IPS-11a (cell line): Measurements from ENCODE around the gene ITSN1.

Experiments
- H3K4me3 ChIP-seq: one replicate; pipeline ENCODE4 v1.5.1; 2013; ENCODE audit warnings: low read depth, low read length, control low read depth

Gene ITSN1

DNA sequence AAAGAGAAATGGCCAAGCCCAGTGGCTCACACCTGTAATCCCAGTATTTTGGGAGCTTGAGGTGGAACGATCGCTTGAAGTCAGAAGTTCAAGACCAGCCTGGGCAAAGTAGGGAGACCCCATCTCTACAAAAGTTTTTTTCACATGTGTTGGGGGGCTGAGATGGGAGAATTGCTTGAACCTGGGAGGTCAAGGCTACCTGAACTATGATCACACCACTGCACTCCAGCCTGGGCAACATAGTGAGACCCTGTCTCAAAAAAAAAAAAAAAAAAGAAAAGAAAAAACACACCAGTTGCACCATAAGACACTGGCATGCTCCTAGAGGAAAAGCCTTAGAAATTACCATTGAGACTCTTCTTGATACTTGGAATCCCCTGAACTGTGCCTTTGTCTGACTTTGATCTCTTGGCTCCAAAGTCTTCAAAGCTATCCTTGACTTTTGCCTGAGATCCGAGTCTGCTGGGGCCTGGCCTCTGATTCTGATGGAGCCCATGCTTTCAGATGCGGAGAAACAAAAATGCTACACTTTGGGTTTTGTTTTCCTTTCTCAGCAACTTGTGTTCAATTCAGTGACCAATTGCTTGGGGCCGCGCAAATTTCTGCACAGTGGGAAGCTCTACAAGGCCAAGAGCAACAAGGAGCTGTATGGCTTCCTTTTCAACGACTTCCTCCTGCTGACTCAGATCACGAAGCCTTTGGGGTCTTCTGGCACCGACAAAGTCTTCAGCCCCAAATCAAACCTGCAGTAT lies 239.6 kb downstream of the ITSN1 start:
- H3K4me3 ChIP-seq: no peak overlapping the region

DNA sequence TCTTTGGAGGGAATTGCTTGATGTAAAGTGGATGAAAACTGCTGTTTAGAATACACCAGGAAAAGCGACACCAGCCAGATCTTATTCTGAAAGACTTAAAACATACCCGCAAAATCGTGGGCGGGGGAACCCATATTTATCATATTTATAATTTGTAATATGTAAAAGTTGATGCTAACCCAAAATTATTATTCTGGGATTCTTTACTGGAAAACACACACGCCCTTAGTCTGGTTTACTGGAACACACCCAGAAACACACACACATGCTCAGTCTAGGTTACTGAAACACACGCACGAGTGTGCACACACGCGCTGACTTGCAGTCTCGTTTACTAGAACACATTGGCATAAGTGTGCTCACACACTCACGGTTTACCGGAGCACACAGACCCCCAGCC lies 240.8 kb downstream of the ITSN1 start:
- H3K4me3 ChIP-seq: no peak overlapping the region

DNA sequence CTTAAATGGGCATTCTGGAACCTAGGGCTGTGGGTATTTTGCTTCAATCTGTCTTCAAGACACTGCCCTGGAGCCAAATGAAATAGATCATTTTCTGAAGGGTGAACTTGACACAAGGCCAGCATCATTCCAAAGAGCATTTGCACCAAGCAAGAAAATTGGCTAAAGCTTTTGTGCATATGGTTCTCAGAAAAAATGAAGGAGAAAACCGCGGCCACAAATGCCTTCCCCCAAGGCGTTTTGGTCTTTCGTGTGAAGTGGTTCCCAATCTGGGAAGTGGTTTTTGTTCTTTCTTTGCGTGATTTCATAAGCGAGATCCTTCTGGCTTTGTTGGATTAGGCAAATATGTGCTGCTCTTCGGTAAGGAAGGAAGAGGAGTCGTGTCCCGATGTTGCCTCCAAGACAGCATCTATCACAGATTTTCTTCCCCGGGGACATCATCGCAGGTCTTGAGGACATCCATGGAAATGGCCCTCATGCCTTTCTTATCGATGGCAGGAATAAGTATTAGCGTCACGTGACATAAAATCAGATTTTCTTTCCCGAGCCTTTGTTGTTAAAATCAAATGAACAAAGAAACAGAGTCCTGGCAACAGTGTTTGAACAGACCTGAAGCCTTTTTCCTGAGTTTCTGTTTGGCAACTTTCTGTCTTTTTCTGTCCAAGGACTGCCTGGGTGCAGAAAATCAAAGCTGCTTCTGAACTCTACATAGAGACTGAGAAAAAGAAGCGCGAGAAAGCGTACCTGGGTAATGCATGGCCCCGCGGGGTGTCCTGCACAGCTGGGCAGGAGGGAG lies 242.3 kb downstream of the ITSN1 start:
- H3K4me3 ChIP-seq: no peak overlapping the region

DNA sequence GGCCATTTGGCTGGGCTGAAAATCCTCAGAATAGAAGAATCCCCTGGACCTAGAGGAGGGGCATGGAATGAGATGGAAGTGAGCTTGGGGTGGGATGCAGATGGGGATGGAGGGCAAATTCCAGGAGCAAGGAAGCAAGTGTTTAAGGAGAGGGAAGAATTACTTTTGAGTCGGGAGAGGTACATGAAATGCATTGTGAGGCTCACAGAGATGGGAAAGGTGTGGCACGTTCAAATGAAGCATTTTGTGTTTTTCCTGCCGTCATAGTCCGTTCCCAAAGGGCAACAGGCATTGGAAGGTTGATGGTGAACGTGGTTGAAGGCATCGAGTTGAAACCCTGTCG lies 242.8 kb downstream of the ITSN1 start:
- H3K4me3 ChIP-seq: no peak overlapping the region

DNA sequence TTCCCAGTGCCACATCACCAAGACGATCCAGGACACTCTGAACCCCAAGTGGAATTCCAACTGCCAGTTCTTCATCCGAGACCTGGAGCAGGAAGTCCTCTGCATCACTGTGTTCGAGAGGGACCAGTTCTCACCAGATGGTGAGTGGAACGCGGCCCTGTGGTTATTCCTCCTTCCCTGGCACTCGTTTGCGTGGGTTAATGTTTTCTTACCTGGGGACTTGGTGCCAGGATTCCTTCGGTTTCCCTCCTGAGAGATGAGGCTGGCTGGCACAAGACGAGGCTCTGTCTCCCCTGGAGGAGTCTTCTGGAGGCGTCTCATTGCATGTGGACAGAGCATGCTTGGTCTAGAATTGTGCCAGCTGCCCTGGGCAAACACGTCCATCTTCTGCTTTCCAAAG lies 244.0 kb downstream of the ITSN1 start:
- H3K4me3 ChIP-seq: no peak overlapping the region

DNA sequence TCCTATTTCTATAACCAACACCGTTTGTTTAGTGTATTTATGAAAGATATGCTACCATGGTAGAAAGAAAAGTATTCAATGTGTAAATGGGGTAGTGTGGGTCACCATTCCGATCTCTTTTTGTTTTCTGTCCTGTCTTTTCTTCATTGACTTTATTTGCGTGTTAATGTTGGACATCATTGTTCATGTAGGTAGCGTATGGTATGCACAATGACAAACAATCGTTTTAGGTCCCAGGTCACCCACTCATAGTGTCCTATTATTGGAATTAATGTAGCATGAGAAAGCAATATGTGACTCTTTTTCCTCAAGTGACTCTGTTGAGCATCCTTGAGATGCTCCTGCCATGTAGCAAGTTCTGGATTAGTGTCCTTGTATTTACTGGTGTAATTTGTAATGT lies 247.9 kb downstream of the ITSN1 start:
- H3K4me3 ChIP-seq: no peak overlapping the region

DNA sequence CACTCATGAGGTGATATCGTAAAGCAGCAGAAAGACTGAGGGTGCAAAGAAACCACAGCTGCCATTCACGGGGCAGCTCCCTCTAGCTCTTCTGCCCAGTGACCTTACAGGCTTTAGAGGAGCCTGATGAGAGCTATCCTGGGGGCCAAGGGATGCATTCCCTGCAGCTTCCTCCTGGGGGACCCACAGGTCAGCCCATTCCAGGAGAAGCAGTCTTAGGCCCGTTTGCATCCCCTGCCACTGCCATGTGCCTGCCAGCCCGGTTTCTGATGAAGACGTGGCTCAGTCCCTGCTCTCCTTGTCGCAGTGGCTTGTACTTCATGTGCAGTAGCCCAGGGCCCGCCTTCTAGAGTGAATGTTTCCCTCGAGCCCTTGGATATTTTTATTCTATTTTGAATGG lies 250.6 kb downstream of the ITSN1 start:
- no peak overlapping the region for H3K4me3 ChIP-seq

DNA sequence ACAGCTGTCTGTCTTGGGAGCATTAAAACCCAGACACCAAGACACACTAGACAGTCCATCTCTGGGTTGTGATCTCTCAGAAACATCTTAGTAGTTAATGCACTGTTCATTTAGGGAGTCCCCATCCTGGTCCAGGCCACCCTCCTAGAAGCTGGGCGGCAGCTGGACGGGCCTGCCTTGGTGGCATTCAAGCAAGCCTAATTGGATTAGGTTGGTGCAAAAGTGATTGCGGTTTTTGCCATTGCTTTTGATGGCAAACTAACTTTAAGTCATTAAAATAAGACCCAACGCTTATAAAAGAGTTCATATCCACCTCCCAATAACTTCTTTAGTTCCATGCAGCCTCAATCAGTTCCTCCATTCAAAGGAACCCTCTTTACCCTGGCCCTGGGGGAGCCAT lies 251.6 kb downstream of the ITSN1 start:
- no peak overlapping the region for H3K4me3 ChIP-seq

DNA sequence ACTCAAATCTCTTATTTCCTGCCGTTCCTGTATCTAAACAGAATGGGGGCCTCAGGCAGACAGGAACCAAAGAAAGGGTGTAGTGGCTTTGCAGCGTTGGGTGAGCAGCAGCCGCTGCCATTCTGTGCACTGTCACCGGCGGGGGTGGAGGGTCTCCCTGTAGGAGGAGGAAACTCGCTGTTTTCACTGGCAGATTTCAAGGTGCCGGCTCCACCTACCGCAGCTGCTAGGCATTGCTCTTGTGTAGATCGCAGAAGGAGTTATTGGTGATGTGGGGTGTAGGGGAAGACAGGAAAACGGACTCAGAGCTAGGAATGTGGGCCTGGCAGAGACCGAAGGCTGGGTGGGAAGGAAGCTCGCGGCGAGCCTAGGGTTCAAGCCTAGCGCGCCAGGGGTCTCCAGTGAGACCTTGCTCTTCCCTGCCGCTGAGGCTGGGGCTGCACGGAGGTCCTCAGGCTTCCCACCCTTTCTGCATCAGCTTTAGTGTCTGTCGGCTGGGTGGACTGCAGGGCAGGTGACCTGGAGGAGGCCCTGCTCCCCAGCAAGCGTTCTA lies 252.5 kb downstream of the ITSN1 start:
- no peak overlapping the region for H3K4me3 ChIP-seq

DNA sequence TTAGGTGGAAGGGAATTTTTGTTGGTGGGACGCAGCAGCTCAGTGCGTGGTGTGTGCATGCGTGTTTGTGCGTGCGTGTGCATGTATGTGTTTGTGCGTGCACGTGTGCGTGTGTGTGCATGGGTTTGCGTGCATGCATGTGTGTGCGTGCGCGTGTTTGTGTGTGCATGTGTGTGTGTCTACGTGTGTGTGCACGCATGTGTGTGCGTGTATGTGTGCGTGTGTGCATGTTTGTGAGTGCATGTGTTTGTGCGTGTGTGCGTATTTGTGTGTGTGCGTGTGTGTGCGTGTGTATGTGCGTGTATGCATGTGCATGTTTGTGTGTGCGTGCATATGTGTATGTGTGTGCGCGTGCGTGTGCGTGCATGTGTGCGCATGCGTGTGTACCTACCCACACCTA lies 253.1 kb downstream of the ITSN1 start:
- no peak overlapping the region for H3K4me3 ChIP-seq

DNA sequence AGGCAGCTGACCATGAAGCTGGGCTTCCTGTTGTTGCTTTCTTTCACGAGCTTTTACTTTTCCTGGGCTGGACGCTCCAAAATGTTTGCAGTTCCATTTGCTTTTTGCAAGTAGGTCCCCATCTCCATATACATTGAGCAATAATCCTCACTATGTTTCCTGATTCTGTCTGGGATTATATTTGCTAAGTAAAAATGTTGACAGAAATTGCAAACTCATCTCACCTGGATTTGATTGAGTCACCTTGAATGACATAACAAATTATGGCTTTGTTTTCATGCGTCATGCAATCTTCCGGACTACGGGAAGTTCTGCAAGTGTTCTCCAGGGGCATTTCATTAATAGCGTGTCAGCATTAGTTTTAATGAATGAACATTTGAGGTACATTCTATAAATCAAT lies 254.4 kb downstream of the ITSN1 start:
- no peak overlapping the region for H3K4me3 ChIP-seq

DNA sequence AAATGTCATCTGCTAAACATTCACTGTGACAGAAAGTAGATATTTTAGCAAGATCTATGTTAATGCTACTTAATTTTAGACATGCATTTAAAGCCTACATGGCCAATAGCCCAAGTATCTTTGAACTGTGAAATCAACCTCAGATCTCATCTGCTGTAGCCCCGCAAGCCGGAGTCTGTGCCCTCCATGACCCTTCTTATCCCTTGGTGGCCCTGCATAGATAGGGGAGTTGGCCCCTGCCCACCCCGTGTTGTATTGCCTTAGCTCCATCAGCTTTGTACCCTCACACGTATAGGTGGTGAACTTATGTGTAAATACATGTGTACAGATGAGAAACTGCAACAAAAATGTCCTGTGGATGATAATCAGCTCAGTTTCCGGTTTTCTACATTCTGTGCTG lies 254.8 kb downstream of the ITSN1 start:
- no peak overlapping the region for H3K4me3 ChIP-seq

DNA sequence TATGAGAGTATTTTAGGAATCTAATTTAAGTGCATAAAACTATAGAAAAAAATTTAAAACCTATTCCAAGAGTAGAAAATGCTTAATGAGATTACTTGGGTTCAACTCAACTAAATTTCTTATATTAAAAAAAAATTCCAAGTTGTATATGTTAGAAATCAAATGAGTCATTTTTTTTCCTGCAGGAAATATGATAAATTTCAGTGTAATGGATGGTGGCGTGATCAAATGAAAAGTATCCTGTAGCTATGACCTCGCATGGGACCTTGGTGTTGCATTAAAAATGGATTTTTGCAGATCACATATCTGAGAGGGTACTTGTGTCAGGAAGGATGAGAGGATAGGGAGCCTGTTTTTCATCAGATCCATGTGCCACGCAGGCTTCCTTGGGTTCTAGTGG lies 255.4 kb downstream of the ITSN1 start:
- H3K4me3 ChIP-seq: no peak overlapping the region

DNA sequence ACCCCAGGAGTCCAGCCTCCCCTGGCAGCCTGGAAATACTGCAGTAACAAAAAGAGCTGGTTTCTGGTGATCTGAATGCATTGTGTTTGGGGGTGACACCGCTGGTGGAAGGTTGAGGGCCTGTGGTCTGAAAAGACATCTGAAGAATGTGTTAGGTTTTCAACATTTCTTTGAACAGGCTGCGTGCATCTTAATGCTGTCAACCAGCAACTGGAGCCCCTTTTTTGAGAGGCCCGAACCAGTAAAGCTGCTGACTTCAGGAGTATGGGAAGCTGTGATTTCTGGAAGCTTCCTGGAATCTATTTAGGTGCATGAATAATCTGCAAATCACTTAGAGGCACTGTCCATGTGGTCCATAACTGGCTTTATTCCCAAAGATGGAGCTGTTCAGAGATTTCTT lies 256.3 kb downstream of the ITSN1 start:
- no peak overlapping the region for H3K4me3 ChIP-seq

DNA sequence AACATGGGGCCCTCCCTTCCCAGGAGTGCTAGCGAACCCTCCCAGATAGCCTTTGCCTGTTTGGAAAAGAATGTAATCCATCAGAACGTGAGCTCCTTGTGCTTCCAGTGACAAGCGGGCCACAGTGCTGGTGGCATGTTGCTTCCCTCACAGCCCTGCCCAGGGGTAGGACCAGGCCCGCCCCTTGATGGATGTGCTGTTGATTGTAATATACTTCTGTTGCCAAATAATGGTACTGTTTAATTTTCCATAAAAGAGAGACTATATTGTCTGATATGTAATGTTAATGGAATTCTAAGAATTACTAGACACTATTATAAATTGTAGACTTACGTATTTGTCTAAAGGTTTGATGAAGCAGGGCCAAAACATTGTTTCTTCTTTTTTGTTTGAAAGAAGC lies 256.9 kb downstream of the ITSN1 start:
- H3K4me3 ChIP-seq: no peak overlapping the region

DNA sequence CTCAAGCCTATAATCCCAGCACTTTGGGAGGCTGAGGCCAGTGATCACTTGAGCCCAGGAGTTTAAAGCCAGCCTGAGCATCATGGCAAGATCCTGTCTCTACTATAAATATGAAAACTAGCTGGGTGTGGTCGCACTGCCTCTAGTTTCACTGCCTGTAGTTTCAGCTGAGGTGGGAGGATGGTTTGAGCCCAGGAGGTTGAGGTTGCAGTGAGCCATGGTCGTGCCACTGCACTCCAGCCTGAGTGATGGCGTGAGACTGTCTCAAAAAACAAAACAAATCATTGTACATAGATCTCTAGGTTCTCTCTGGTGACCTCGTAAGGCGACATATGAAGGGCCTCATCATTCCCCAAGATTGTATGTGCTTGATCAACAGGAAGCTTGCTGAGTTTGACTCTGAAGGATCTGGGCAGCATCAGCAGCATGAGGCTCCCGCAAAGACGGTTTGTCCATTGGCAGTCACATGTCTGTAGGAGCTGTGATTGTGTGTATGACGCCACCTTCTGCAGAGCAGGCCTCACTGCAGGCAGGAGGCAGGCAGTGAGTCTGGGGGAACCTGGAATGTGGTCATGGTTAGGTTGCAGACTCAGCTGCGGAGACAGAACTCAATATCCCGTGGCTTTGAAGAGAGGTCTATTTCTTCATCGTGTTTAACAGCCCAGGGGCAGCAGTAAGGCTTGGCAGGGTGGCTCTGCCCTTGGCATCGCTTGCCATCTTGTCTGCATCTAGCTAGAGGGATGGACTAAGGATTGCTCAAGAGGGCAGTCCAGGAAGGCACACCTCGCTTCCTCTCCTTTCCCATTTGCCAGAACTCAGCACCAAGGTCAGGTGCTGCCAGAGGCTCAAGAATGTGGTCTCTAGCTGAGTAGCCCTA lies 259.3 kb downstream of the ITSN1 start:
- H3K4me3 ChIP-seq: no peak overlapping the region

DNA sequence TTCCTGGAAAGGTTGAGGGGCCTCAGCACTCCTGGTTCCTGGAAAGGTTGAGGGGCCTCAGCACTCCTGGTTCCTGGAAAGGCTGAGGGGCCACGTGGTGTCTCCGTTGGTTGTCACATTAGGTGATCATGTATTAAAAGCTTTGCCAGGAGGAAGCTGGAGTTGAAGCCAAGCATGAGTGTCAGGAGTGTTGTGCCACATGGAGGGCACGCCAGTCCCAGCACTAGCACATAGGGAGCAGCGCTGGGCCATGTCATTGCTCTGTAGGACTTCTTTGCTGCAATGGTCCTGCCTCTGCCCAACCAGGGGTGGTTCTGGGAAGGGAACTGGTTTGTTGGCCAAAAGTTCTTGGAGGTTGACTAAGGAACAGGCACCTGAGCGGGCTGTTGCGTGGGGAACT lies 260.0 kb downstream of the ITSN1 start:
- no peak overlapping the region for H3K4me3 ChIP-seq

DNA sequence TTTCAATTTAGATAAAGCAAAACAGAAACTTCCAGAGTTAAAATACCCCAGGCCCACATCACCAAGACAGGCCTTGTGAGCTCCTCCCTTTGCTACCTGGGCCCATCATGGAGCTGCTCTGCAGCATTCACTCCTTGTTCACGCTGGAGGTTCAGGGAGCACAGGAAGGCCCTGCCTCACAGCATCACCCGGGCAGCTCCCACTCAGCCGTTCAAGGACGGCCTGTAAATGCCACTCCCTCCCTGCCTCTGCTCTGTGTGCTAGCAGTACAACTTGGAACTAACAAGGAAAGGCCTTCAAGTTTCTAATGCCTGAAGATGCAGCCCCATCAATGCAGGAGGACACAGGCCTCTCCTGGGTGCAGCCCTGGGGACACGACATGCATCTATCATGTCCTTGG lies 261.7 kb downstream of the ITSN1 start:
- no peak overlapping the region for H3K4me3 ChIP-seq

DNA sequence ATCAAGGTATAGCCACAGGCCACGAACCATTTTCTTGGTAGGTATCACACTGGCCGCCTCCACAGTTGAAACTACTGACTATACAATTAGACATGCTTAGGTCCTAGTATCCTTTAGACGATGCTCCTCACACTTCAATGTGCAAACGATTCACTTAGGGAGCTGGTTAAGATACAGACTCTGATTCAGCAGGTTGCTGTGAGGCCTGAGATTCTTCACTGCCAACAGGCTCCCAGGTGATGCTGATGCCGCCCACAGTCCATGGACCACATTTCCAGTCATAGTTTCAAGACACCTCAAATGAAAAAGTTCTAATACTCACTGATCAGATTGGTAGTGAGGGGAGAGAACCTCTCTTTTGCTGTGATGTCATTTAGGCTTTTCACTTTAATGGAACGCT lies 266.5 kb downstream of the ITSN1 start:
- no peak overlapping the region for H3K4me3 ChIP-seq

DNA sequence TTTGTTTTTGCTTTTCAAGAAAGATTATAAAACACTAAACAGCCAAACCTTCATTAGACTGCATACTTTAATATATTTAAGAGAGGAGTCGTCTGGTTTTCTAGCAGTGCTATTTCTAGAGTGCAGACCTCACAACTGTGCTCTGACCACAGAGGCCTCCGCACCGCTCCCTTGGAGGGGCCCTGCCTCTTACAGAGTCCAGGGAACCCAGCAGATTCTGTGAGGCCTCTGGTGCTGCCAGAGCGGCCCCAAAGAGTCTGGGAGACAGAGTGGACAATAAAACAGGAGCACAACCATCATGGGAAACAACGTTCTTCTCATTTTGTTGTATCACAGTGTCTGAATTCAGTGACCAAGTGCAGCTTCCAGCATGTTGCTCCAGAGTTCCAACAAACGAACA lies 267.5 kb downstream of the ITSN1 start:
- H3K4me3 ChIP-seq: no peak overlapping the region

DNA sequence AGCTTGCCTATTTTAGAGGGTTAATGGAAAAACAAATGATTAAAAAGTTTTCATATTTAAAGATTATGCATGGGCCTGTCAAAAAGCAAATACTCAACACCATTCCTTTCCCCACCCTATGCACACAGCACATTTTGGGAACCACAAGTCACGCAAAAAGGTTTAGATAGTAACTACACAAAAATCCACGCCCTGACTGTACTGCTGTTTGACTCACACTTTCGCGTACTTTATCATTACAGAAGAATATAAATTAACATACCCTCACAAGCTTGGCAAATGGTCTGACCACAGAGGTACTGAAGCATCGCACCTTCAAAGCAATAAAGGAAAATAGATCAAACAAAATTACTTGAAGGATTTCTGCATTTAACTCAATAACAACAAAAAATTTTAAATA lies 271.9 kb downstream of the ITSN1 start:
- H3K4me3 ChIP-seq: no peak overlapping the region
